ENCODE measurements around the gene TRABD.

DNA sequence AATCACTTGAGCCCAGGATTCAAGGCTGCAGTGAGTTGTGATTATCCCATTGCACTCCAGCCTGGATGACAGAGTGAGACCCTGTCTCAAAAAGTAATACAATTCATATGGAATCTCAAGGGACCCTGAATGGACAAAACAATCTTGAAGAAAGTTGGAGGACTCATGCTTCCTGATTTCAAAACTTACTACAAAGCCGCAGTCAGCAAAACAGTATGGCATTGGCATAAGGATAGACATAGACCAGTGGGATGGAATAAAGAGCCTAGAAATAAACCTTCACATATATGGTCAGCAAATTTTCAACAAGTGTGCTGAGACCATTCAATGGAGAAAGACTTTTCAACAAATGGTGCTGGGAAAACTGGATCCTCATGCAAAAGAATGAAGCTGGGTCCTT, 17.6 kb downstream of the TRABD start:
- TF ChIP-seq CTCF (conservative IDR thresholded peaks at IDR 0.05; ENCODE audit: low read length) = no peak
- no peak for TF ChIP-seq EZH2phosphoT487 (IDR thresholded peaks at IDR 0.05; ENCODE audit: borderline replicate concordance)

Measured in Loucy (cell line).